Muscle of arm (tissue), 14 donors: ENCODE measurements around the gene TTC9C. TPM values are rescaled to one million over a fixed set of nuclear protein-coding genes. Genes with fewer than 3 reads are reported as not detected.
"Not testable (repeated sequence)": the region's sequence is repeated elsewhere in the genome, so short reads cannot be mapped to it uniquely, and the experiment has no call there.

Experiments
- DNase-seq: peaks from one replicate; pipeline ENCODE4 v3.0.0-alpha.2; 2013
- long read RNA-seq, 11 donors: transcript quantifications; one replicate each; lab custom pipeline, GENCODE V29; 2026
- polyA plus RNA-seq, 12 donors: library from polyadenylated mRNA; unstranded; fragments of 120-200 nt; gene quantifications; one replicate each; pipeline ENCODE4 v1.2.1, GENCODE V29; 2013; ENCODE audit not compliant: insufficient read length in 12 of 12

Gene TTC9C
- polyA plus RNA-seq, result 10 to 100 TPM in 11 of 12 donors, not detected in 1; 26.5 to 59.9 (median 30.2) TPM
- long read RNA-seq, donor 1, transcript TTC9C-206 (1 exons, 346 nt), result minor isoform, 8 of 21 reads
- long read RNA-seq, donor 1, transcript TTC9C-202 (3 exons, 1,080 nt), result major isoform, 9 of 21 reads
- long read RNA-seq, donor 1, partial matches to known transcripts, result 0 of 21 reads
- long read RNA-seq, donor 1, other reads (novel, unspliced or antisense), result 0 of 21 reads
- long read RNA-seq, donor 2, transcript TTC9C-206 (1 exons, 346 nt), result minor isoform, 11 of 25 reads
- long read RNA-seq, donor 2, transcript TTC9C-202 (3 exons, 1,080 nt), result major isoform, 12 of 25 reads
- long read RNA-seq, donor 2, partial matches to known transcripts, result 0 of 25 reads
- long read RNA-seq, donor 2, other reads (novel, unspliced or antisense), result 0 of 25 reads
- long read RNA-seq, donor 3, transcript TTC9C-206 (1 exons, 346 nt), result major isoform, 7 of 8 reads
- long read RNA-seq, donor 3, partial matches to known transcripts, result 0 of 8 reads
- long read RNA-seq, donor 3, other reads (novel, unspliced or antisense), result 0 of 8 reads
- long read RNA-seq, donor 4, partial matches to known transcripts, result 0 of 5 reads
- long read RNA-seq, donor 4, other reads (novel, unspliced or antisense), result 0 of 5 reads
- long read RNA-seq, donor 5, result 0 reads
- long read RNA-seq, donor 6, transcript TTC9C-202 (3 exons, 1,080 nt), result major isoform, 5 of 8 reads
- long read RNA-seq, donor 6, partial matches to known transcripts, result 0 of 8 reads
- long read RNA-seq, donor 6, other reads (novel, unspliced or antisense), result 0 of 8 reads
- long read RNA-seq, donor 7, transcript TTC9C-206 (1 exons, 346 nt), result major isoform, 8 of 13 reads
- long read RNA-seq, donor 7, partial matches to known transcripts, result 0 of 13 reads
- long read RNA-seq, donor 7, other reads (novel, unspliced or antisense), result 0 of 13 reads
- long read RNA-seq, donor 8, transcript TTC9C-206 (1 exons, 346 nt), result minor isoform, 7 of 18 reads
- long read RNA-seq, donor 8, transcript TTC9C-202 (3 exons, 1,080 nt), result major isoform, 9 of 18 reads
- long read RNA-seq, donor 8, partial matches to known transcripts, result 0 of 18 reads
- long read RNA-seq, donor 8, other reads (novel, unspliced or antisense), result 0 of 18 reads
- long read RNA-seq, donor 9, transcript TTC9C-202 (3 exons, 1,080 nt), result major isoform, 9 of 15 reads
- long read RNA-seq, donor 9, transcript TTC9C-206 (1 exons, 346 nt), result minor isoform, 6 of 15 reads
- long read RNA-seq, donor 9, partial matches to known transcripts, result 0 of 15 reads
- long read RNA-seq, donor 9, other reads (novel, unspliced or antisense), result 0 of 15 reads
- long read RNA-seq, donor 10, transcript TTC9C-202 (3 exons, 1,080 nt), result major isoform, 8 of 11 reads
- long read RNA-seq, donor 10, partial matches to known transcripts, result 0 of 11 reads
- long read RNA-seq, donor 10, other reads (novel, unspliced or antisense), result 0 of 11 reads
- long read RNA-seq, donor 11, transcript TTC9C-206 (1 exons, 346 nt), result minor isoform, 9 of 24 reads
- long read RNA-seq, donor 11, transcript TTC9C-202 (3 exons, 1,080 nt), result major isoform, 11 of 24 reads
- long read RNA-seq, donor 11, partial matches to known transcripts, result 0 of 24 reads
- long read RNA-seq, donor 11, other reads (novel, unspliced or antisense), result 0 of 24 reads

- peak; percentile 91 for DNase-seq
Measured at GRCh38 chr11:62728171-62728988, at the start of gene TTC9C. Gene TTC9C (plus strand): TSS chr11:62728486. CDS start chr11:62728849, 363 bp downstream.

GRCh38 chr11:62678770-62679696 is 49.3 kb upstream of the TTC9C start, which contains the start of gene UBXN1:
Gene UBXN1 (minus strand): TSS chr11:62679073. CDS start chr11:62678923, 150 bp downstream.
- peak; percentile 94 for DNase-seq

GRCh38 chr11:62680825-62681240 is 47.5 kb upstream of the TTC9C start:
- no peak for DNase-seq

- DNase-seq, result no peak
Measured at GRCh38 chr11:62682518-62682917, 45.8 kb upstream of the TTC9C start.

GRCh38 chr11:62687508-62688396 is 40.5 kb upstream of the TTC9C start:
- DNase-seq, result no peak

- DNase-seq, result no peak
Measured at GRCh38 chr11:62688491-62688890, 39.8 kb upstream of the TTC9C start.

GRCh38 chr11:62689421-62690183 is 38.7 kb upstream of the TTC9C start, which contains the start of gene LRRN4CL:
Gene LRRN4CL (minus strand): TSS chr11:62689530. CDS start chr11:62688508, 1,022 bp downstream.
- peak; percentile 92 for DNase-seq

GRCh38 chr11:62693624-62694023 is 34.7 kb upstream of the TTC9C start:
- not testable (repeated sequence) for DNase-seq

GRCh38 chr11:62694455-62695167 is 33.7 kb upstream of the TTC9C start:
- DNase-seq, result peak; percentile 80

- no peak for DNase-seq
Measured at GRCh38 chr11:62702246-62702645, 26.0 kb upstream of the TTC9C start.

GRCh38 chr11:62703921-62704320 is 24.4 kb upstream of the TTC9C start:
- DNase-seq, result not testable (repeated sequence)

- DNase-seq, result no peak
Measured at GRCh38 chr11:62705413-62705812, 22.9 kb upstream of the TTC9C start.

- DNase-seq, result peak; percentile 90
Measured at GRCh38 chr11:62705880-62706849, 22.1 kb upstream of the TTC9C start.

- DNase-seq, result no peak
Measured at GRCh38 chr11:62706850-62707247, 21.4 kb upstream of the TTC9C start.
